SK-N-SH (cell line): ENCODE results near the gene ATP6V1D. TPM values are rescaled to one million over a fixed set of nuclear protein-coding genes. Genes with fewer than 3 reads are reported as not detected.

Source experiments
- CTCF ChIA-PET: fragments of 300-600, 350-600 bp; formaldehyde crosslinking; extraction: SDS; loops from one replicate; lab custom pipeline; 2021; lab: Yijun Ruan, JAX
- POLR2A ChIA-PET: fragments of 350-600 bp; sonication (Branson Sonifier 250); formaldehyde crosslinking; extraction: SDS; loops from one replicate; lab custom pipeline; 2020; ENCODE audit warnings: antibody characterized with exemption, inconsistent platforms; lab: Yijun Ruan, JAX
- DNase-seq: peaks from one replicate; pipeline ENCODE4 v3.0.0; 2012
- H2AFZ ChIP-seq: fragments of 200-600 bp; sonication (generic); 2 replicates; pipeline ENCODE4 v1.8.1; 2016; ENCODE audit warnings: antibody characterized with exemption, mild to moderate bottlenecking, low read depth
- H3F3A ChIP-seq: fragments of 200-600 bp; sonication (generic); replicated peaks from 2 replicates; pipeline ENCODE3; 2016; ENCODE audit warnings: antibody characterized with exemption, mild to moderate bottlenecking; ENCODE audit not compliant: insufficient read depth
- H3K27ac ChIP-seq, 2 experiments: fragments of 200-500 bp in 1 of 2; fragments of 200-600 bp in 1 of 2; sonication (Bioruptor generic) in 1 of 2; sonication (generic), shearing (Covaris generic) in 1 of 2; 2 replicates each; pipeline versions ENCODE4 v1.5.1 to v1.6.1; 2014 to 2016; ENCODE audit warnings: low read depth in 2 of 2, inconsistent platforms in 1 of 2, low read length in 1 of 2, mild to moderate bottlenecking in 1 of 2, mixed read lengths in 1 of 2
- H3K27me3 ChIP-seq: fragments of 200-600 bp; sonication (generic), shearing (Covaris generic); 2 replicates; pipeline ENCODE4 v1.6.1; 2016; ENCODE audit warnings: mixed run types; ENCODE audit not compliant: insufficient read depth
- H3K36me3 ChIP-seq, 2 experiments: fragments of 200-500 bp in 1 of 2; fragments of 200-600 bp in 1 of 2; sonication (Bioruptor generic) in 1 of 2; sonication (generic) in 1 of 2; replicated peaks in 1 of 2; 2 replicates each; pipeline versions ENCODE3 to v1.5.1; 2014 to 2016; ENCODE audit warnings: low read length in 1 of 2, mild to moderate bottlenecking in 1 of 2; ENCODE audit not compliant: insufficient read depth in 2 of 2, control insufficient read depth in 1 of 2
- H3K4me1 ChIP-seq, 2 experiments: fragments of 200-500 bp in 1 of 2; fragments of 200-600 bp in 1 of 2; sonication (Bioruptor generic) in 1 of 2; sonication (generic), shearing (Covaris generic) in 1 of 2; 2 replicates each; pipeline versions ENCODE4 v1.5.1 to v1.6.1; 2014 to 2016; ENCODE audit warnings: low read depth in 1 of 2, low read length in 1 of 2, mixed run types in 1 of 2; ENCODE audit not compliant: insufficient read depth in 2 of 2, control insufficient read depth in 1 of 2
- H3K4me2 ChIP-seq: fragments of 200-600 bp; sonication (generic), shearing (Covaris generic); 2 replicates; pipeline ENCODE4 v1.6.1; 2017; ENCODE audit warnings: mixed run types
- H3K4me3 ChIP-seq, 2 experiments: fragments of 200-500 bp in 1 of 2; fragments of 200-600 bp in 1 of 2; sonication (Bioruptor generic) in 1 of 2; sonication (generic), shearing (Covaris generic) in 1 of 2; 2 replicates each; pipeline versions ENCODE4 v1.5.1 to v1.8.1; 2014 to 2016; ENCODE audit warnings: low read depth in 2 of 2, inconsistent platforms in 1 of 2, low read length in 1 of 2, mild to moderate bottlenecking in 1 of 2, mixed read lengths in 1 of 2, moderate library complexity in 1 of 2
- H3K79me2 ChIP-seq: fragments of 200-600 bp; sonication (generic); 2 replicates; pipeline ENCODE4 v1.8.1; 2017; ENCODE audit warnings: mild to moderate bottlenecking; ENCODE audit not compliant: insufficient read depth
- H3K9ac ChIP-seq: fragments of 200-600 bp; sonication (generic); 2 replicates; pipeline ENCODE4 v1.6.1; 2017; ENCODE audit warnings: mixed run types
- H3K9me2 ChIP-seq: fragments of 200-600 bp; sonication (generic); 2 replicates; pipeline ENCODE4 v1.6.1; 2017; ENCODE audit warnings: mixed run types
- H3K9me3 ChIP-seq: fragments of 200-600 bp; sonication (generic); 2 replicates; pipeline ENCODE4 v1.6.1; 2017; ENCODE audit warnings: mixed run types, mild to moderate bottlenecking, moderate library complexity
- H4K20me1 ChIP-seq: fragments of 200-600 bp; sonication (generic); 2 replicates; pipeline ENCODE4 v1.6.1; 2017; ENCODE audit warnings: mild to moderate bottlenecking, mixed run types; ENCODE audit not compliant: insufficient read depth
- FOSL2 ChIP-seq: IDR thresholded peaks from 2 replicates; pipeline ENCODE4 v1.4.0; 2012; ENCODE audit warnings: low read depth, mild to moderate bottlenecking, moderate library complexity, borderline replicate concordance
- GABPA ChIP-seq: IDR thresholded peaks from 2 replicates; pipeline ENCODE4 v1.4.0; 2012; ENCODE audit warnings: low read depth, mild to moderate bottlenecking
- MAX ChIP-seq: IDR thresholded peaks from 2 replicates; pipeline ENCODE4 v1.4.0; 2012; ENCODE audit warnings: low read depth
- MXI1 ChIP-seq: IDR thresholded peaks from 2 replicates; pipeline ENCODE4 v1.6.1; 2012; ENCODE audit warnings: mild to moderate bottlenecking, low read depth, low read length, improper control_type of control experiment
- NFIC ChIP-seq: IDR thresholded peaks from 2 replicates; pipeline ENCODE4 v1.4.0; 2012; ENCODE audit warnings: borderline replicate concordance
- NRF1 ChIP-seq: IDR thresholded peaks from 2 replicates; pipeline ENCODE4 v1.6.1; 2012; ENCODE audit warnings: low read depth, mild to moderate bottlenecking, low read length
- RCOR1 ChIP-seq: fragments of 150-350 bp; IDR thresholded peaks from 2 replicates; pipeline ENCODE4 v1.6.1; 2017; ENCODE audit warnings: antibody characterized with exemption, low read length
- REST ChIP-seq: IDR thresholded peaks from 2 replicates; pipeline ENCODE4 v1.6.1; 2012; ENCODE audit warnings: mild to moderate bottlenecking, low read depth, low read length, moderate library complexity
- SIN3A ChIP-seq: IDR thresholded peaks from 2 replicates; pipeline ENCODE4 v1.6.1; 2012; ENCODE audit warnings: low read depth, mild to moderate bottlenecking, low read length, moderate library complexity, borderline replicate concordance
- SMC3 ChIP-seq: IDR thresholded peaks from 2 replicates; pipeline ENCODE4 v1.6.1; 2012; ENCODE audit warnings: low read depth, low read length, improper control_type of control experiment
- USF1 ChIP-seq: IDR thresholded peaks from 2 replicates; pipeline ENCODE4 v1.4.0; 2012; ENCODE audit warnings: low read depth, borderline replicate concordance
- USF2 ChIP-seq: fragments of 150-350 bp; IDR thresholded peaks from 2 replicates; pipeline ENCODE4 v1.6.1; 2017; ENCODE audit warnings: antibody characterized with exemption, low read length, low read depth, borderline replicate concordance
- WGBS: methylation state at CpG from one replicate; pipeline ENCODE4 v1.1.6; 2017; ENCODE audit warnings: low lambda C conversion rate; 5-methylcytosine and 5-hydroxymethylcytosine counted together
- polyA plus RNA-seq, 3 experiments: library from polyadenylated mRNA; depleted of rRNA; stranded (reverse); fragments of >200 nt; gene quantifications; 2 replicates each; pipeline ENCODE4 v1.2.3, GENCODE V29; 2012

Gene ATP6V1D
- polyA plus RNA-seq, 1 of the 3 experiments (the other 2 are of a cell fraction): 39.2 TPM

- TF ChIP-seq REST: no peak
- no peak for TF ChIP-seq USF1
- TF ChIP-seq SIN3A: no peak
- TF ChIP-seq RCOR1: no peak
- TF ChIP-seq NFIC: no peak
- no peak for TF ChIP-seq FOSL2
- TF ChIP-seq MAX: no peak
- TF ChIP-seq, all 33 proteins: peak for 0
Observed at GRCh38 chr14:67397536-67397935, 37.9 kb upstream of the ATP6V1D start (continued).

GRCh38 chr14:67396381-67396970 is 36.9 kb upstream of the ATP6V1D start:
- ChIA-PET POLR2A (no interaction called here), CTCF (no interaction called here)
- H3K4me2 ChIP-seq: no peak overlapping the region
- TF ChIP-seq NRF1 (no peak), SMC3 (no peak), NFIC (no peak), MXI1 (no peak), GABPA (no peak), USF2 (no peak)
- 69% methylated on average over 2 of the region's 2 CpGs for WGBS
- no peak overlapping the region for H3K9ac ChIP-seq
- H3K27me3 ChIP-seq: no peaks in the 10 kb centered on the region
- H3K4me3 ChIP-seq: no peak overlapping the region
- H3K27ac ChIP-seq: no peak overlapping the region
- no peaks in the 10 kb centered on the region for H3K9me2 ChIP-seq
- DNase-seq: no peak
- H3K36me3 ChIP-seq: no peaks in the 10 kb centered on the region
- H3K9me3 ChIP-seq: no peaks in the 10 kb centered on the region
- H3F3A ChIP-seq: no peaks in the 10 kb centered on the region
- no peaks in the 10 kb centered on the region; a peak in 1 of 4 replicates for H3K4me1 ChIP-seq
- no peaks in the 10 kb centered on the region for H3K79me2 ChIP-seq
- H2AFZ ChIP-seq: no peak overlapping the region
- H4K20me1 ChIP-seq: no peaks in the 10 kb centered on the region
